ENCODE measurements around the gene IFI16.

Gene IFI16

GRCh38 chr1:158983235-158983634 lies 26.5 kb upstream of the IFI16 start:
- no peak overlapping the region for H3K4me2 ChIP-seq (ENCODE audit: low read depth, low read length)
- no peaks in the 10 kb centered on the region for H3K27me3 ChIP-seq (replicated peaks; ENCODE audit: insufficient read depth, low read length)
- H3F3A ChIP-seq (ENCODE audit: insufficient read depth, low read length), result no peaks in the 10 kb centered on the region
- H3K4me1 ChIP-seq (ENCODE audit: low read length), result no peaks in the 10 kb centered on the region
- H3K79me2 ChIP-seq (ENCODE audit: low read length), result no peaks in the 10 kb centered on the region
- H3K27ac ChIP-seq (ENCODE audit: low read length), result no peak overlapping the region
- no peak overlapping the region for H2AFZ ChIP-seq (ENCODE audit: low read length)
- no peaks in the 10 kb centered on the region for H3K9me3 ChIP-seq (replicated peaks; ENCODE audit: insufficient read depth, low read length)
- no peak overlapping the region for H3K9ac ChIP-seq (ENCODE audit: low read length)
- no peak for TF ChIP-seq EZH2 (optimal IDR thresholded peaks at IDR 0.05; ENCODE audit: low read depth, low read length)
- TF ChIP-seq CTCF (IDR thresholded peaks at IDR 0.05; ENCODE audit: low read length), result no peak
- no peak for TF ChIP-seq EZH2phosphoT487 (IDR thresholded peaks at IDR 0.05; ENCODE audit: low read length)
- H4K20me1 ChIP-seq (ENCODE audit: insufficient read depth, low read length), result no peaks in the 10 kb centered on the region
- no peak overlapping the region for H3K4me3 ChIP-seq (ENCODE audit: low read length)
- H3K9me2 ChIP-seq (replicated peaks; ENCODE audit: insufficient read depth, low read length), result no peaks in the 10 kb centered on the region
- no peak for DNase-seq
- no peaks in the 10 kb centered on the region for H3K36me3 ChIP-seq (replicated peaks; ENCODE audit: insufficient read depth, low read length)

GRCh38 chr1:158984386-158984785 lies 25.3 kb upstream of the IFI16 start:
- Histone ChIP-seq H3K4me2 (ENCODE audit: low read depth, low read length) (no peak overlapping the region), H3K27ac (ENCODE audit: low read length) (no peak overlapping the region), H3F3A (ENCODE audit: insufficient read depth, low read length) (no peaks in the 10 kb centered on the region), H3K4me1 (ENCODE audit: low read length) (no peaks in the 10 kb centered on the region), H3K79me2 (ENCODE audit: low read length) (no peaks in the 10 kb centered on the region), H4K20me1 (ENCODE audit: insufficient read depth, low read length) (no peaks in the 10 kb centered on the region), H3K9ac (ENCODE audit: low read length) (no peak overlapping the region), H3K27me3 (replicated peaks; ENCODE audit: insufficient read depth, low read length) (no peaks in the 10 kb centered on the region), H3K9me2 (replicated peaks; ENCODE audit: insufficient read depth, low read length) (no peaks in the 10 kb centered on the region), H3K36me3 (replicated peaks; ENCODE audit: insufficient read depth, low read length) (no peaks in the 10 kb centered on the region), H3K9me3 (replicated peaks; ENCODE audit: insufficient read depth, low read length) (no peaks in the 10 kb centered on the region), H3K4me3 (ENCODE audit: low read length) (no peak overlapping the region), H2AFZ (ENCODE audit: low read length) (no peak overlapping the region)
- TF ChIP-seq EZH2phosphoT487 (IDR thresholded peaks at IDR 0.05; ENCODE audit: low read length) (no peak), EZH2 (optimal IDR thresholded peaks at IDR 0.05; ENCODE audit: low read depth, low read length) (no peak), CTCF (IDR thresholded peaks at IDR 0.05; ENCODE audit: low read length) (no peak)
- no peak for DNase-seq

- no peaks in the 10 kb centered on the region for H3K36me3 ChIP-seq (replicated peaks; ENCODE audit: insufficient read depth, low read length)
- H2AFZ ChIP-seq (ENCODE audit: low read length), result no peak overlapping the region
- H3K4me2 ChIP-seq (ENCODE audit: low read depth, low read length), result no peak overlapping the region
- no peaks in the 10 kb centered on the region for H3K79me2 ChIP-seq (ENCODE audit: low read length)
- H3K4me3 ChIP-seq (ENCODE audit: low read length), result no peak overlapping the region
- H3K4me1 ChIP-seq (ENCODE audit: low read length), result no peaks in the 10 kb centered on the region
- no peaks in the 10 kb centered on the region for H3K9me2 ChIP-seq (replicated peaks; ENCODE audit: insufficient read depth, low read length)
- no peaks in the 10 kb centered on the region for H3K27me3 ChIP-seq (replicated peaks; ENCODE audit: insufficient read depth, low read length)
- no peak overlapping the region for H3K9ac ChIP-seq (ENCODE audit: low read length)
- H3K9me3 ChIP-seq (replicated peaks; ENCODE audit: insufficient read depth, low read length), result no peaks in the 10 kb centered on the region
- no peaks in the 10 kb centered on the region for H3F3A ChIP-seq (ENCODE audit: insufficient read depth, low read length)
- H4K20me1 ChIP-seq (ENCODE audit: insufficient read depth, low read length), result no peaks in the 10 kb centered on the region
- TF ChIP-seq EZH2phosphoT487 (IDR thresholded peaks at IDR 0.05; ENCODE audit: low read length) (no peak), CTCF (IDR thresholded peaks at IDR 0.05; ENCODE audit: low read length) (no peak), EZH2 (optimal IDR thresholded peaks at IDR 0.05; ENCODE audit: low read depth, low read length) (no peak)
- no peak overlapping the region for H3K27ac ChIP-seq (ENCODE audit: low read length)
- DNase-seq, result no peak
These were observed 20.3 kb upstream of the IFI16 start for GRCh38 chr1:158989424-158989823.
